HL-60 (cell line): ENCODE data around the gene FBXO17.

Experiments
- CTCF ChIP-seq: IDR thresholded peaks from one replicate; pipeline ENCODE4 v1.5.1; 2011; ENCODE audit warnings: low read length, control low read depth, inconsistent platforms; ENCODE audit not compliant: insufficient read depth
- POLR2AphosphoS5 ChIP-seq: IDR thresholded peaks from 2 replicates; pipeline ENCODE4 v1.6.1; 2012; ENCODE audit warnings: low read depth
- REST ChIP-seq: IDR thresholded peaks from 2 replicates; pipeline ENCODE4 v1.6.1; 2012; ENCODE audit warnings: low read depth; ENCODE audit not compliant: insufficient replicate concordance
- SPI1 ChIP-seq: IDR thresholded peaks from 2 replicates; pipeline ENCODE4 v1.6.1; 2012; ENCODE audit warnings: low read depth, mild to moderate bottlenecking, borderline replicate concordance

- no peak for TF ChIP-seq CTCF
- no peak for TF ChIP-seq REST
- no peak for TF ChIP-seq POLR2AphosphoS5
- TF ChIP-seq SPI1, result no peak
These were observed 33.6 kb downstream of the FBXO17 start for GRCh38 chr19:38941979-38942378.
